ENCODE measurements around the gene ABR.

ABR gene

DNA sequence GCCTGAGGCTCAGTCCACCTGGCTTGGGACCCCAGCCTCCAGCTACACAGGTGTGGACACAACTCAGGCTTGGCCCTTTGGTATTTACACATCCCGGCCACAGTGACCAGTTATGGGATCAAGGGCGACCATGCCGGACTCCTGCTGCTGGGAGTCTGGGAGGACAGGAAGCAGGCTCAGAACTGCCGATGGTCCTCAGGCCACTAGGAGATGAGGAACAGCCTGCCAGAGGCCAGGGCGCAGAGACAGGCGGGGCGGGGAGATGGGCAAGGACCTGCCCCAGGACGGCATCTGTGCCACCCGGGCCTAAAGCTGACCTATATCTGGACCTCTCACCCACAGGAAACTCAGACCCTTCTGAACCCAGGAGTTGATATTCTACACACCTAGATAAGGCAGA lies 212.7 kb downstream of the ABR start:
- peaks cover 34% of the 10 kb centered on the region for H3K4me1 ChIP-seq (ENCODE audit: insufficient read depth, low read length)
- H3K36me3 ChIP-seq (ENCODE audit: insufficient read depth, low read length): peaks cover 6% of the 10 kb centered on the region
- H3K9me3 ChIP-seq (ENCODE audit: low read length): peaks cover 2% of the 10 kb centered on the region
- no peak overlapping the region for H2AFZ ChIP-seq (ENCODE audit: low read depth, low read length)
- no peak overlapping the region for H3K4me3 ChIP-seq (ENCODE audit: low read length)
- no peaks in the 10 kb centered on the region for H3K27me3 ChIP-seq (ENCODE audit: insufficient read depth, low read length)

DNA sequence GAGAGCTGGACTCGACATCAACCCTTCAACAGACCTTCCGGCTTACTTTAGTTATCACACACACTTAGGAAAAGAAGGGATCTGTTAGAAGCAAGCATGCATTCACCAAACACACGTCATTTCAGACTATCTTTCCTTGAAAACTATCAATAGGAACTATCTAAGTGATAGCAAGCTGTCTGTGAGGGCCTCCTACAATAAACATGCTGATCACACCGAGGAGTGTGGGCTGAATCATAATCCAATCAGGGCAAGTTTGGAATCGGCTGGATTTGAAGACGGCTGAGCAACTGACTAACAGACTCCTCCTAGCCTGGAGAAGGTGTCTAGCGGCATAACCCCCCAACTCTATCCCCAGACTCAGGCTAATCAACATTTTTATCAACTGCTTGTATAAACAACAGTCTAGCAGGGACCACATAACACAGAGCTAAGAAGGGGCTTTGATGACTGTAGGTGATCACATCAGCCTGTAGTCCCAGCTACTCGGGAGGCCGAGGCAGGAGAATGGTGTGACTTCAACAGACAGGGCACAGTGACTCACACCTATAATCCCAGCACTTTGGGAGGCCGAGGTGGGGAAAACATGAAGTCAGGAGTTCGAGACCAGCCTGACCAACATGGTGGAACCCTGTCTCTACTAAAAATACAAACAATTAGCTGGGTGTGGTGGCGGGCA lies 214.3 kb downstream of the ABR start:
- Histone ChIP-seq H3K4me3 (ENCODE audit: low read length) (no peak overlapping the region), H3K4me1 (ENCODE audit: insufficient read depth, low read length) (peaks cover 35% of the 10 kb centered on the region), H3K36me3 (ENCODE audit: insufficient read depth, low read length) (peaks cover 5% of the 10 kb centered on the region), H2AFZ (ENCODE audit: low read depth, low read length) (no peak overlapping the region), H3K27me3 (ENCODE audit: insufficient read depth, low read length) (no peaks in the 10 kb centered on the region), H3K9me3 (ENCODE audit: low read length) (peaks cover 2% of the 10 kb centered on the region)

DNA sequence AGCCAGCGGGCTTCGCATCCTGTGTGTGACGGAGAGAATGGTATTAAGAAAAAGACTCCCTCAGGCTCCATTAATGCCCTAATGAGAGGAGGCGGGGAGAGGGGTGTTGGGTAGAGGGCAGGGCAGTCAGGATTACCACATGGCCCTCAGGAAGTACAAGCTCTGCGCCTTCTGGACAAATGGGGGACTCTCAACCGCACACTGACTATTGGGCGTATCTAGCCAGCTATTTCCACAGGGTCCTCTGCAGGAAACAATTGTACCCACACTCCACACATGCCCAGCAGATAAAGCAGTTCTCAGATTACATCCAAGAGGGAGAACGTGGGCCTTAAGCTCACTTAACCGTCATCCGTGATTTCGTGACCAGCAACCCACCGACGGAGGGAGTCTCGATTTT lies 214.9 kb downstream of the ABR start:
- Histone ChIP-seq H3K4me1 (ENCODE audit: insufficient read depth, low read length) (peaks cover 31% of the 10 kb centered on the region), H3K4me3 (ENCODE audit: low read length) (no peak overlapping the region), H3K36me3 (ENCODE audit: insufficient read depth, low read length) (peaks cover 3% of the 10 kb centered on the region), H3K9me3 (ENCODE audit: low read length) (peaks cover 2% of the 10 kb centered on the region), H3K27me3 (ENCODE audit: insufficient read depth, low read length) (no peaks in the 10 kb centered on the region), H2AFZ (ENCODE audit: low read depth, low read length) (no peak overlapping the region)

DNA sequence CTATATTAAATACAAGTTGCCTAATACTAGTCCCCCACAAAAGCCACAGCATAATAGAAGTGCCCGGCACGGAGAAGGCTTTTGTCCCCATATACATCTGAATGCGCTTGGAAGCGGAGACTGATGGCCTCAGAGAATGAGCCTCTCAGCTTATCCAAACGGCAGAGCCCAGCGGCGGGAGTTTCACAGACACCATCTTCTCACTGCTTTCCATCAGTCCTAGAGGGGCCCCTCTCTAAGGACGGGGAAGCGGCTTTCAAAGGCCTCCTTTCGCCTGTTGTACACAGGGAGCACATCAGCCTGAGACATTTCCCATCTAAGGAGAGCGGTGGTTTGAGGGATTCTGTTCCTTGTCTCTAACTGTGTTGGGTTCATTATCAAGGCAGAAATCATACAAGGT lies 217.1 kb downstream of the ABR start:
- H3K27me3 ChIP-seq (ENCODE audit: insufficient read depth, low read length): no peaks in the 10 kb centered on the region
- H3K36me3 ChIP-seq (ENCODE audit: insufficient read depth, low read length): peaks cover 13% of the 10 kb centered on the region
- no peak overlapping the region for H2AFZ ChIP-seq (ENCODE audit: low read depth, low read length)
- no peak overlapping the region for H3K4me3 ChIP-seq (ENCODE audit: low read length)
- peaks cover 31% of the 10 kb centered on the region for H3K4me1 ChIP-seq (ENCODE audit: insufficient read depth, low read length)
- peaks cover 6% of the 10 kb centered on the region for H3K9me3 ChIP-seq (ENCODE audit: low read length)

DNA sequence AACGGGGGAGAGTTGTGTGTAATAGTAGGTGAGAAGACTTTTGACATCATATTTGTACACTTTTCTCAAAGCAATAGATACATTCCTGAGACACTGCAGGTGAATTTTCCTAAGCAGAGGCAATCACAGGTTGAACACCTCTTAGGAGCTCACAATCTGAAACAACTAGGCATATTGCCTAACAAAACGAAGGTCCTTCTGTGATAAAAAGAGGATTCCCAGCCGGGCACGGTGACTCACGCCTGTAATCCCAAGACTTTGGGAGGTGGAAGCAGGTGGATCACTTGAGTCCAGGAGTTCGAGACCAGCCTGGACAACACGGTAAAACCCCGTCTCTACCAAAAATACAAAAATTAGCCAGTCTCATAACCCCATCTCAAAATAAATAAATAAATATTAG lies 217.6 kb downstream of the ABR start:
- no peak overlapping the region for H3K4me3 ChIP-seq (ENCODE audit: low read length)
- H2AFZ ChIP-seq (ENCODE audit: low read depth, low read length): no peak overlapping the region
- peaks cover 6% of the 10 kb centered on the region for H3K9me3 ChIP-seq (ENCODE audit: low read length)
- peaks cover 17% of the 10 kb centered on the region for H3K36me3 ChIP-seq (ENCODE audit: insufficient read depth, low read length)
- no peaks in the 10 kb centered on the region for H3K27me3 ChIP-seq (ENCODE audit: insufficient read depth, low read length)
- H3K4me1 ChIP-seq (ENCODE audit: insufficient read depth, low read length): peaks cover 31% of the 10 kb centered on the region

DNA sequence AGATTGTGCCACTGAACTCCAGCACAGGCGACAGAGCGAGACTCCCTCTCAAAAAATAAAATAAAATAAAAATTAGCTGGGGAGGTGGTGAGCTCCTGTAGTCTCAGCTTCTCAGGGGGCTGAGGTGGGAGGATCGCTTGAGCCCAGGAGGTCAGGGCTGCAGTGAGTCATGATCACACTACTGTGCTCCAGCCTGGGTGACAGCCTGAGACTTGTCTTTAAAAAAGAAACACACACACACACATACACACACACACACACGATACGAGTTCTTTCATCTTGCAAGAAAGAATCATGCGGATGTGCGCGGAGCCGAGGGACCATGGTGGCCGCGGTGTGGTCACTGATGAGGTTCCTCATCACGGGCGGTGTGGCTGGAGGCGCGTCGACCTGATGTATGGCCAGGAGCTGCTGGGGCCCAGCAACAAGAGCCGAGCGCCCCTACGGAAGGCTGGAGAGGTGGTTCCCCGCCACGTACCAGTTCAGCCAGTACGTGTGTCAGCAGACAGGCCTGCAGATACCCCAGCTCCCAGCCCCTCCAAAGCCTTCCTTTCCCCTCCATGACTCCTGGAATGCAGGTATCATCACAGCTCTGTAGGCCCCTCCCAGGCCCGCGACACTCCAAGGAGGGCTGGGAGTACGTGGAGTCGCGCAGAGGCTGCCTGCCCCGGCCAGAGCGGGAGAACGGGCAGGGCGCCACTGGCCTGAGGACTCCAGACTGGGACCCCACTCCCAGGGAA lies 220.9 kb downstream of the ABR start:
- Histone ChIP-seq H3K36me3 (ENCODE audit: insufficient read depth, low read length) (peaks cover 21% of the 10 kb centered on the region), H3K9me3 (ENCODE audit: low read length) (peaks cover 9% of the 10 kb centered on the region), H3K4me1 (ENCODE audit: insufficient read depth, low read length) (peaks cover 16% of the 10 kb centered on the region), H2AFZ (ENCODE audit: low read depth, low read length) (no peak overlapping the region), H3K4me3 (ENCODE audit: low read length) (no peak overlapping the region), H3K27me3 (ENCODE audit: insufficient read depth, low read length) (no peaks in the 10 kb centered on the region)

DNA sequence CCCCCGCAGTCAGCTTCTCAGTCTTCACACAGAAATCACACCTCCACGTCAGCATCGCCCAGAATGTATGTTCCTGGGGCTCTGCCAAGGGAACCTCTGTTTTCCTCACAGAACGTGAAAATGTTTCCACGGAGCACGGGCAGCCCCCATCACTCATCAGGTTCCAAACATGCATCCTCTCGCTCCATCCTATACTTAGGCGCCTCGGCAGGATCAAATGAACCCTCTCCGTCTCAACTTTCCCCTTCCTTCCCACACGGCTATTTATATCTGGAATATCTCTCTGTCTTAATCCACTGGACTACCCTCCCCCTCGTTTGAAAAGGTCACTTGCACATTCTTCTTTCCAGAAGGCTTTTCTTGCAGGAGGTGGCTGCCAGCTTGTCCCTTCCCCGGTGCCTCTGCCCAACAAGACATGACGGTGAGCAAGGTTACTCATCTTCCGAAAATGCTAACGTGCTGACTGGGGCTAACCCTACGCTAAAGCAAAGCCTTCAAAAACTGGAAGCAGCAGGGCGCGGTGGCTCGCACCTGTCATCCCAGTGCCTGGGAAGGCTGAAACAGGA lies 221.8 kb downstream of the ABR start:
- Histone ChIP-seq H3K27me3 (ENCODE audit: insufficient read depth, low read length) (no peaks in the 10 kb centered on the region), H3K36me3 (ENCODE audit: insufficient read depth, low read length) (peaks cover 21% of the 10 kb centered on the region), H2AFZ (ENCODE audit: low read depth, low read length) (no peak overlapping the region), H3K4me1 (ENCODE audit: insufficient read depth, low read length) (peaks cover 9% of the 10 kb centered on the region), H3K4me3 (ENCODE audit: low read length) (no peak overlapping the region), H3K9me3 (ENCODE audit: low read length) (peaks cover 9% of the 10 kb centered on the region)

DNA sequence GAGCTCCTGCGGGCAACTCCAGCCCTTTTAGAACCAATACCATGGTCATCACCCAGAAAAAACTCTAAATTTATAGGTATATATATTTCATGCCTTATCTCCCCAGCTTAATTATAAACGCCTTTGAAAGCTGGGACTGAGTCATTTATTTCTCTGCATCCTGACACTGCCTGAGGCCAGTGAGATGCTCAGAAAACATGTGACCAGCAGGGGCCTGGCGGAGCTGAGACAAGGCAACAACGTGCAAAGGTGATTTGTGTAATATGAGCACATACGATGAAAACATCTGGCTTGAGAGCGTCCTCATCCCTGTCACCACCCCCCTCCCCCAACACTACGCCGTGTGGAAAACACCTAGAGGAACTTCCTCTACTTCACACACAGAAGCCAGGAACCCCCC lies 222.9 kb downstream of the ABR start:
- Histone ChIP-seq H3K4me3 (ENCODE audit: low read length) (no peak overlapping the region), H2AFZ (ENCODE audit: low read depth, low read length) (no peak overlapping the region), H3K4me1 (ENCODE audit: insufficient read depth, low read length) (peaks cover 2% of the 10 kb centered on the region), H3K27me3 (ENCODE audit: insufficient read depth, low read length) (no peaks in the 10 kb centered on the region), H3K9me3 (ENCODE audit: low read length) (peaks cover 9% of the 10 kb centered on the region), H3K36me3 (ENCODE audit: insufficient read depth, low read length) (peaks cover 21% of the 10 kb centered on the region)

DNA sequence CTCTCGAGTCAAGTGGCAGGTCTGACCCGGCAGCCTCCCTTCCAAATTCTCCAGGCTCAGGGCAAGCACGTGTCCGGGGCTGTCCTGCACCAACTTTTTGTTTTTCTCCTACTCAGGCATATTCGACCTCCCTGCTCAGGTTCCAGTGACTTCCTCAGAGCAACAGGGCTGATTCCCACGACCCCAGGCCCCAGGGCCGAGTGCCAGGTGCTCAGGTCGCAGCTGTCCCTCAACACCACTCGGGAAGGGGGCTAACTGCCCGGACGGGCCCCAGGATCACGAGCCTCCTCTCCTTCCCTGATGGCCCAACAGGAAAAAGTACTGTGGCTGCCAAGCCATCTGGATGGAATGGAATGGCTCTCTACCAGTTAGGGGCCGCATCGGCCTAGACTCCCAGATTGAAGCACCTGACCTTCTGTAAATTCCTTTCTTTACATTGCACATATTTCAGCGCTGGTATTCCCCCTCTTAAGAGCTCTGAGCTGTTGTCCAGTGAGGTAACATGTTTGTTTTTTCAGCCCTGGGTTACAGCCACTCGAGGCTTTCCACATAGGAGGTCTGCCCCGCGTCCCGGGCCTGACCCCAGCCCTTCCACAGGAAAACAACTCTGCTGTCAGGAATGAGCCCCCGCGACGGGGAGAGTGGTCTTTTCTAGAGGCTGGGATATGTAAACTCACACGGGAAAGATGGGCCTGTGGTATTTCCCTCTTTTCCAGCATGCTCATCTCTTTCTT lies 225.2 kb downstream of the ABR start:
- Histone ChIP-seq H3K4me3 (ENCODE audit: low read length) (no peak overlapping the region), H2AFZ (ENCODE audit: low read depth, low read length) (no peak overlapping the region), H3K4me1 (ENCODE audit: insufficient read depth, low read length) (peaks cover 23% of the 10 kb centered on the region), H3K36me3 (ENCODE audit: insufficient read depth, low read length) (peaks cover 21% of the 10 kb centered on the region), H3K9me3 (ENCODE audit: low read length) (peaks cover 9% of the 10 kb centered on the region), H3K27me3 (ENCODE audit: insufficient read depth, low read length) (no peaks in the 10 kb centered on the region)

DNA sequence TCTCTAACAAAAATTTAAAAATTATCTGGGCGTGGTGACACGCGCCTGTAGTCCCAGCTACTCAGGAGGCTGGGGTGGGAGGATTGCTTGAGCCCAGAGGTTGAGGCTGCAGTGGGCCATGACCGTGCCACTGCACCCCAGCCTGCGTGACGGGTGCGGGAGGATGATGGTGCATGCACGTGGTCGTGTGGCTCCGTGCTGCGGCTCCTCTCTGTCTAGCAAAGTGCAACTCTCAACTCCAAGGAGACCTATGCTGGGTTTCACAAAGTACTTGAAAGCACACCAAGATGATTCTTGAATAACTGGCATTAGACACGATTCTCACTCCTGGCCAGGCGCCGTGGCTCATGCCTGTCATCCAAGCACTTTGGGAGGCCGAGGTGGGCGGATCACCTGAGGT lies 226.0 kb downstream of the ABR start:
- Histone ChIP-seq H2AFZ (ENCODE audit: low read depth, low read length) (no peak overlapping the region), H3K9me3 (ENCODE audit: low read length) (peaks cover 6% of the 10 kb centered on the region), H3K27me3 (ENCODE audit: insufficient read depth, low read length) (no peaks in the 10 kb centered on the region), H3K36me3 (ENCODE audit: insufficient read depth, low read length) (peaks cover 16% of the 10 kb centered on the region), H3K4me1 (ENCODE audit: insufficient read depth, low read length) (peaks cover 24% of the 10 kb centered on the region), H3K4me3 (ENCODE audit: low read length) (no peak overlapping the region)
